HepG2 (cell line): ENCODE data around the gene CHN2. TPM values are rescaled to one million over a fixed set of nuclear protein-coding genes. Genes with fewer than 3 reads are reported as not detected.
A peak's percentile ranks its signal among the peaks of the same experiment; 100 is the strongest.

Experiments used
- ARID4A ChIP-seq: sonication (generic); formaldehyde crosslinking; IDR thresholded peaks from 2 replicates; pipeline ENCODE4 v1.5.0; 2020; ENCODE audit warnings: mild to moderate bottlenecking, missing genetic modification reagents, borderline replicate concordance
- ARID5B ChIP-seq: IDR thresholded peaks from 2 replicates; pipeline ENCODE4 v1.4.0; 2020; ENCODE audit warnings: mild to moderate bottlenecking, missing genetic modification reagents
- BRCA1 ChIP-seq: sonication (generic); formaldehyde crosslinking; IDR thresholded peaks from 2 replicates; pipeline ENCODE4 v1.4.0; 2020; ENCODE audit warnings: missing genetic modification reagents
- CBX2 ChIP-seq, 2 experiments: fragments of 200-600 bp in 1 of 2; sonication (generic); formaldehyde crosslinking in 1 of 2; IDR thresholded peaks; 2 replicates each; pipeline versions ENCODE4 v1.7.0 to v1.8.1; 2018 to 2022; ENCODE audit warnings: low read depth in 2 of 2, low read length in 1 of 2, mild to moderate bottlenecking in 1 of 2, missing genetic modification reagents in 1 of 2
- EP300 ChIP-seq, 3 experiments: sonication (generic) in 1 of 3; formaldehyde crosslinking in 1 of 3; IDR thresholded peaks; 2 replicates each; pipeline versions ENCODE4 v1.5.1 to v1.6.1; 2011 to 2020; ENCODE audit warnings: low read depth in 2 of 3, low read length in 2 of 3, borderline replicate concordance in 1 of 3, improper control_type of control experiment in 1 of 3, mild to moderate bottlenecking in 1 of 3, missing genetic modification reagents in 1 of 3, moderate library complexity in 1 of 3
- FOXA1 ChIP-seq, 2 experiments: fragments of 450-650 bp in 1 of 2; sonication (generic) in 1 of 2; formaldehyde crosslinking in 1 of 2; IDR thresholded peaks; 2 replicates each; pipeline versions ENCODE4 v1.4.0 to v1.6.1; 2016 to 2020; ENCODE audit warnings: missing genetic modification reagents in 1 of 2
- FOXP1 ChIP-seq, 2 experiments: fragments of 450-650 bp in 1 of 2; IDR thresholded peaks; 2 replicates each; pipeline ENCODE4 v1.6.1; 2017 to 2018; ENCODE audit warnings: antibody characterized with exemption in 1 of 2
- GFI1 ChIP-seq: sonication (generic); formaldehyde crosslinking; IDR thresholded peaks from 2 replicates; pipeline ENCODE4 v1.5.0; 2020; ENCODE audit warnings: missing genetic modification reagents, mild to moderate bottlenecking, borderline replicate concordance
- HDAC2 ChIP-seq: sonication (generic); formaldehyde crosslinking; IDR thresholded peaks from 2 replicates; pipeline ENCODE4 v1.4.0; 2020; ENCODE audit warnings: missing genetic modification reagents
- KDM1A ChIP-seq: IDR thresholded peaks from 2 replicates; pipeline ENCODE4 v1.6.1; 2016; ENCODE audit warnings: missing compliant biosample characterization
- MED1 ChIP-seq: sonication (generic); formaldehyde crosslinking; IDR thresholded peaks from 2 replicates; pipeline ENCODE4 v1.4.0; 2020; ENCODE audit warnings: missing genetic modification reagents
- NFYC ChIP-seq: IDR thresholded peaks from 2 replicates; pipeline ENCODE4 v1.6.1; 2016; ENCODE audit warnings: missing genetic modification reagents, missing compliant biosample characterization
- NR2F2 ChIP-seq: IDR thresholded peaks from 2 replicates; pipeline ENCODE4 v1.6.1; 2012; ENCODE audit warnings: low read depth, inconsistent platforms, borderline replicate concordance
- PAF1 ChIP-seq: IDR thresholded peaks from 2 replicates; pipeline ENCODE4 v1.6.1; 2016; ENCODE audit warnings: missing genetic modification reagents, missing compliant biosample characterization
- PPARG ChIP-seq: conservative IDR thresholded peaks from 2 replicates; pipeline ENCODE4 v1.6.1; 2016; ENCODE audit warnings: missing biosample characterization, missing genetic modification reagents
- RBM39 ChIP-seq: fragments of 200-400 bp; formaldehyde crosslinking; IDR thresholded peaks from one replicate; pipeline ENCODE4 v1.6.1; 2018; ENCODE audit warnings: antibody characterized with exemption, mild to moderate bottlenecking, low read depth, low read length; ENCODE audit not compliant: poor library complexity, severe bottlenecking
- SAP130 ChIP-seq: IDR thresholded peaks from 2 replicates; pipeline ENCODE4 v1.6.1; 2016; ENCODE audit warnings: low read depth
- SIX4 ChIP-seq: sonication (generic); formaldehyde crosslinking; IDR thresholded peaks from 2 replicates; pipeline ENCODE4 v1.4.0; 2020; ENCODE audit warnings: missing genetic modification reagents
- TBL1XR1 ChIP-seq: fragments of 150-350 bp; IDR thresholded peaks from 2 replicates; pipeline ENCODE4 v1.6.1; 2014; ENCODE audit warnings: borderline replicate concordance, low read length; ENCODE audit not compliant: partially characterized antibody
- polyA plus RNA-seq, 8 experiments: library from polyadenylated mRNA; depleted of rRNA in 3 of 8; stranded (reverse) in 7 of 8; unstranded in 1 of 8; fragments of >200 nt; fragmentation: Illumina TruSeq in 4 of 8; extraction: Trizol in 4 of 8; gene quantifications; 2 replicates each; pipeline versions ENCODE4 v1.2.1 to v1.2.3, GENCODE V29; 2011 to 2016; ENCODE audit warnings: low read depth in 4 of 8, missing spikeins in 1 of 8, mixed read lengths in 1 of 8; ENCODE audit not compliant: insufficient read depth in 1 of 8
- total RNA-seq, 5 experiments: library from RNA; depleted of rRNA; stranded (reverse); fragments of >200 nt; fragmentation: Illumina TruSeq; extraction: Trizol; gene quantifications; 2 replicates each; pipeline ENCODE4 v1.2.3, GENCODE V29; 2016; ENCODE audit warnings: low read depth in 1 of 5

The CHN2 gene
- total and polyA plus RNA-seq, 2 of the 13 experiments (the other 11 are each of a cell fraction or from before 2014, with no cell fraction given), result 23.5 to 30.5 TPM

- TF ChIP-seq EP300 (IDR thresholded peaks at IDR 0.05; ENCODE audit: low read depth in 2 of 2, low read length in 2 of 2) (peak in 1 of 2 experiments; percentile 86; a peak in 2 of 4 replicates), EP300 (CRISPR knock-in tag; IDR thresholded peaks at IDR 0.05; ENCODE audit: borderline replicate concordance) (peak; percentile 61; the same call in 1 of the 2 replicates), PAF1 (CRISPR knock-in tag) (no peak), GFI1 (CRISPR knock-in tag) (peak; percentile 60; the same call in 1 of the 2 replicates), HDAC2 (CRISPR knock-in tag) (peak; percentile 92), ARID5B (CRISPR knock-in tag) (peak; percentile 92), BRCA1 (CRISPR knock-in tag) (peak; percentile 83), RBM39 (no peak), MED1 (CRISPR knock-in tag) (peak; percentile 95), NFYC (CRISPR knock-in tag) (no peak), PPARG (CRISPR knock-in tag) (peak; percentile 84), FOXP1 (IDR thresholded peaks at IDR 0.05) (no peak), FOXP1 (CRISPR knock-in tag; IDR thresholded peaks at IDR 0.05) (peak; percentile 66), NR2F2 (peak; percentile 61; the same call in 1 of the 2 replicates), SIX4 (0 out of 2 replicates have a peak, but pooled peaks have one; percentile 48), TBL1XR1 (peak; percentile 68), KDM1A (CRISPR knock-in tag) (peak; percentile 92), CBX2 (IDR thresholded peaks at IDR 0.05; ENCODE audit: low read depth, low read length) (no peak), CBX2 (CRISPR knock-in tag; IDR thresholded peaks at IDR 0.05; ENCODE audit: low read depth) (no peak), ARID4A (CRISPR knock-in tag) (peak; percentile 76; the same call in 1 of the 2 replicates), FOXA1 (IDR thresholded peaks at IDR 0.05) (no peak), FOXA1 (CRISPR knock-in tag; IDR thresholded peaks at IDR 0.05) (0 out of 2 replicates have a peak, but pooled peaks have one; percentile 31), SAP130 (CRISPR knock-in tag) (peak; percentile 72)
These were observed 54.3 kb downstream of the CHN2 start (continued) for GRCh38 chr7:29248713-29249382.
